ENCODE measurements around the gene CDC5L.
"Not testable (repeated sequence)": the region's sequence is repeated elsewhere in the genome, so short reads cannot be mapped to it uniquely, and the experiment has no call there.

The CDC5L gene

DNA sequence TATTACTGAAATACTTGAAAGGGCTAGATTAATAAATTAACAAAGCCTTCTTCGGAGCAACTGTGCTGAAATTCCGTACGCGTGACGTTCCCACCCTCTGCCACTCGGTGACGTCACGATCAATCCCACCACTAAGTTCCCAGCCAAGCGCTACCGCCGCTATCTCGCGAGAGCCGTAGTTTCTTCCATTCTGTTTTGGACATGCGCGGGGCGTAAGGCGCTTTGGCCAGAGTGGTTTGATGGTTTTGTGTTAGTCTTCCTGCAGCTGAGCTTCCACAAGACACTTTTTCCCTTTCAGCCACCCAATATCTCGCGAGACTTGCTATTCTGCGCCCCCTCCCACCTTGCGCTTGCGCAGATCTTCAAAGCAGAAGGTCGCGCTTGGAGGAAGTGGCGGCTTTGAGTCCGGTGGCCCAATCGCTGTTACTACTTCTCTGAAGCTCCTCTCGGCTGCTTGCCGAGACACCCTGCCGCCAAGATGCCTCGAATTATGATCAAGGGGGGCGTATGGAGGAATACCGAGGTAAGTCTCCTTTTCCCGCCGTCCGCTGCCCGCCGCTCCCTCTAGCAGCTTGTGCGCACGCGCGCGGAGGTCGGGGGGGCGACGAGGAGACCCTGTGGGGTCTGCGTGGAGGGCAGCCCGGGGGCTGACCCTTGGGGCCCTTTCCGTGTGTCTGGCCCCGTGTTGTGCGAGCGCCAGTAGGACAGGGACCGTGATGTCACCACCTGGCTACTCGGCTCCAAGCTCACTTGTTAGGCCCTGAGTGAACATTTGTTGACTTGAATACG is at the start of gene CDC5L:
Gene CDC5L (plus strand): TSS at position 361 of the 789 bp plus-strand sequence. CDS start 118 bp downstream, at position 479.
- DNase-seq, result peak; percentile 86

- DNase-seq, result peak; percentile 59
These were observed 49.0 kb upstream of the CDC5L start for GRCh38 chr6:44338228-44339122.

DNA sequence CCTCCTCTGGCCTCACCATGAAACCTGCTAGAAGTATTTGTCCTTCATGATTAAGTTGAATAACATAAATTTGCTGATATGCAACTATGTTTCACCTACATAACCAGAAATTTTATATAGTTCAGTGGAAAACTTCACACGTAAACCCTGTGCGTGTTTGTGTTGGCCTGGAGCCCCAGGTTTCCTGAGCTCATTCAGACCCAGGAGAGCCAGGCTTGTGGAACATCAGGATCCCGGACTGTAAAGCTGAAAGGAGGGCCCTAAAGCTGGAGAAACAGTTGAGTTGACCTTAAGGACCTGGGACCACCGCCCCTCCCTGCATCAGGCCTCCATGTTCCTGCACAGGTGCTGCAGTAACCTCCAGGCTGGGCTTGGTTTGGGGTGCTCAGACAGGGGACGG is 48.2 kb upstream of the CDC5L start:
- no peak for DNase-seq

DNA sequence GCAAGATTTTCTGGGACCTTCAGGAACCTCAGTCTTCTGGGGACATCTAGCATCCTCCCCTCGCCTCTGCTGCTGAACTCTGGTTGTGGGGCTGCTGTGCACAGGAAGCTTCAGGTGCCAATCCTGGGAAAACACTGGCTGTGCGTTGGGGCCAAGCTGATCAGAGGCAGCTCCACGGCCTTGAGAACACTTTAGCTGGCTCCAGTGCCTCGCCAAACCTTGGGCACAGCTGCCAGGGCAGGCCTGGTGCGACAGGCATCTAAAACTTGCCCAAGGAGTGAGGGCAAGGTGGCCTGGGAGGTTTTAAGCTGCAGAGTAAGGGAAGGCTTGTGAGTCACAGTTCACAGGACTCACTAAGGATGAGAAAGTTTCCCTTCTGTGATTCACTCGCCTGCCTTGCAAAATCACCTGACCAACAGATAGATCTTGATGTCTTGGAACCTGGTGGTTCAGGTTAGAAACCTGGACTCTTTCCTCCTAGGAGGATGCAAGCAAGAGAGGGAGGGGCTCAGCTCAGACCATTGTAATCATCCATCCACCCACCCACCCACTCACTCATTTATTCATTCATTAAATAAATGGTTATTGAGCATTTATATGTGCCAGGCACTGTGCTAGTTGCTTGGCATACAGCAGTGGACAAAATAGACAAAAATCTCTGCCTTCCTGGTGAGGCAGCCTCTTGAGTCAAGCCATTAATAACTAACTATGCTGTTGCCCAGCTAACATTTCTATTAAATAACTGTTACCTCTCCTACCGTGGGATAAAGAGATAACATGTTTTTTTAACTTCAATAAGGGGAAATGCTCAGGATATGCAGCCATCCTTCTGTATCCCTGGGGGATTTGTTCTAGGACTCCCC is 47.5 kb upstream of the CDC5L start:
- DNase-seq, result no peak

DNA sequence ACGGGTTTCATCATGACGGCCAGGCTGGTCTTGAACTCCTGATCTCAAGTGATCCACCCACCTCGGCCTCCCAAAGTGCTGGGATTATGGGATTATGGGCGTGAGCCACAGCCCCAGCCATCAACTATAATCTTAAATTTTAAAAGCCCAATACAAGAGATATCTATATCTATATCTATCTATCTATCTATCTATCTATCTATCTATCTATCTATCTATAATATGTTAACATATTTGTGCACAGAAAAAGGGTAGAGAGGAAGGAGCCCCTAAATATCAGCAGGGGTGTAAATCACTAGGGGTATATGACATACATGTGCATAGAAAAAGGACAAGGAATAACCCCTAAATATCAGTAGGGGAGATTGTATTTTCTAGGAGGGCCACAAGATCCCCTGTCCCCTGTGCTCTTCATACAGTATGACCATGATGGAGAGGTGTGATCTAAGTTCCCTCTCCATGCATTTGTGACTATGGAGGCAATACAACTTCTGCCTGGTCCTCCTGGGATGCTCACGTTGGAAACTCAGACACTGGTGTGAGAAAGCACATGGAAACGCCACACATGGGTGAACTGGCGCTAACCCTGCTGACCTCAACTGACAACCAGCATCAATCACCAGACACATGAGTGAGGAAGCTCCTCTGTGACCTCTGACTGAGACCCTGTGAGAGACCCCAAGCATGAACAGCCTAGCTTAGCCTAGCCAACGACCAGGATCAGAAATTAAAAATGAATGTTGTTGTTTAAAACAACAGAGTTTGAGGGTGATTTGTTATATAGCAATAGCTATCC is 46.2 kb upstream of the CDC5L start:
- DNase-seq, result no peak

GRCh38 chr6:44342052-44342451 is 45.5 kb upstream of the CDC5L start:
- no peak for DNase-seq

DNA sequence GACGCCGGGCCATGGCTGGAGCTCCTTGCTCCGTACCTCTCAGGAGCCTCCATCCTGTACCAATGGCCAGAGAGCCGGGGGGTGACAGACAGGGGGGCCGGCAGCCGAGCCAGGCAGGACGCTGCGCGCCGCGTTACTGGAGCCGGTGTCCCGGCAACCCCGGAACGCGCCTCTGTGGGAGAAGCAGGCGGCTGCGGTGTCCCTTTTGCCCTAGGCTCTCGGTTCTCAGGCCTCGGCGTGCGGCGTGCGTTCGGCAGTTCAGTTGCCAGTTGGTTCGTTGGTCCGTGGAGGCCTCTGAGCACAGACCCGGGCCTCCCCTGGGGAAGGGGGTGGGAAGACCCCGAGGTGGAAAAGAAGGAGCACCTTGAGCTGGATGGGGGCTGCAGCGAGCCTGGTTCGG is 45.0 kb upstream of the CDC5L start, which contains the start of gene SPATS1:
Gene SPATS1 (plus strand): TSS at position 162 of the 400 bp plus-strand sequence. CDS start 446 bp downstream, outside the sequence.
- DNase-seq, result no peak

DNA sequence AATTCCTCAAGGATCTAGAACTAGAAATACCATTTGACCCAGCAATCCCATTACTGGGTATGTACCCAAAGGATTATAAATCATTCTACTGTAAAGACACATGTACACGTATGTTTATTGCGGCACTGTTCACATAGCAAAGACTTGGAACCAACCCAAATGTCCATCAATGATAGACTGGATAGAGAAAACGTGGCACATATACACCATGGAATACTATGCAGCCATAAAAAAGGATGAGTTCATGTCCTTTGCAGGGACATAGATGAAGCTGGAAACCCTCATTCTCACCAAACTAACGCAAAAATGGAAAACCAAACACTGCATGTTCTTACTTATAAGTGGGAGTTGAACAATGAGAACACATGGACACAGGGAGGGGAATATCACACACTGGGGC is 40.7 kb upstream of the CDC5L start:
- DNase-seq, result not testable (repeated sequence)

DNA sequence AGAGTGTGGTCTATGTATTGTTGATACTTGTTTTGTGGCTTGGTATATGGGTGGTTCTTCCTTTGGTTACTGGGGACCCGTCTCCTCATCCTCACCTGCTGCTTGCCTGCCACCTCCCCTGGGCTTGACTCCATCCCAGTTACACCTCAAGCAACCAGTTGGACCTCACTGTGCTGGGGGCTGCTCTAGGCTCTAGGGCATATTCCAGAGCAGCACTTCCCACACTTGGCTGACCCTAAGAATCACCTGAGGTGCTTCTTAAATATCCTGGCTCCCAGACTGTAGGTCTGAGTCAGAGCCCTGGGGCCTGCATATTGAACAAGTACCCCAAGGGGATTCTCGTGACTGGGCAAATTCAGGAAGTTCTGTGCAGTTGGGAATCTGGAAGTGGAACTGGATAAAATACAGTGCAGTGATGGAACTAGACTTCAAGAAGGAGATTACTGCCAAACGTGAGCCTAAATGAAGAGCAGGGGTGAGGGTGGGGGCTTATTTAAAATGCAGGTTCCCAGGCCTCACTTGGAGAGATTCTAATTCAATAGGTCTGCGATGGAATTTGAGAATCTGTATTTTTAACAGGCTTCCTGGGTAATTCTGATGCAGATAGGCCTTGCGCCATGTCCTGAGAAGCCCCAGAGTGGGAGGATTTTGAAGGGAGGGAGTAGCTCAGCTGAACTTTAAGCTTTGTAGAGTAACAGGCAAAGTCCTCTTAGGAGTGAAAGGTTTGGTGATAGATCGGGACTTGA is 37.4 kb upstream of the CDC5L start:
- DNase-seq, result no peak

- DNase-seq, result not testable (repeated sequence)
These were observed 36.9 kb upstream of the CDC5L start for GRCh38 chr6:44350650-44350994.

GRCh38 chr6:44352259-44352658 is 35.2 kb upstream of the CDC5L start:
- no peak for DNase-seq

DNA sequence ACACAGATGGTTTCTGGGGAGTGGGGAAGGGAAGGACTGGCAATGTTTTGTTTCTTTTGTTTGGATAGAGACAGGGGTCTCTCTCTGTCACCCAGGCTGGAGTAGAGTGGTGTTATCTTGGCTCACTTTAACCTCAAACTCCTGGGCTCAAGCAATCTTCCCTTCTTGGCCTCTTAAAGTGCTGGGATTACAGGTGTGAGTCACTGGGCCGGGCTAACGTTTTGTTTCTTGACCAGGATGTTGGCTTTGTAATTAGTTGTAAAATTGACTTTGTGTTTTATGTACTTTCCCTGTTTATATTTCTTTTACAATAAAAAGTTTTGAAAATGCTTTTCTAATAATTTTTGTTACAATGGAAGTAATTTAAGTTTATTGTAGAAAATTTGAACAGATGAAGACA is 34.2 kb upstream of the CDC5L start:
- no peak for DNase-seq

- no peak for DNase-seq
These were observed 31.9 kb upstream of the CDC5L start for GRCh38 chr6:44355640-44356039.

GRCh38 chr6:44356487-44356886 is 31.0 kb upstream of the CDC5L start:
- no peak for DNase-seq

DNA sequence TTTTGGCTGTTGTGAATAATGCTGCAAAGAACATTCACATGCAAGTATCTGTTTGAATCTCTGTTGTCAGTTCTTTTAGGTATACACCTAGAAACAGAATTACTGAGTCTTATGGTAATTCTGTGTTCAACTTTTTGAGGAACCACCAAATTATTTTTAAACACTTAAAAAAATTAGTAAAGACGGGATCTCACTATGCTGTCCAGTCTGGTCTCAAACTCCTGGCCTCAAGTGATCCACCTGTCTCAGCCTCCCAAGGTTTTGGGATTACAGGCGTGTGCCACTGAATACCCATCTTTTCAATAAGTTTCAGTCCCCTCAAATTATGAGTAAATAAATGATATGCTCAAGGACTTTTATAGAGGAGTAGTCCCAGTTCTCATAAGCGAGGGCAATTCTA is 27.5 kb upstream of the CDC5L start:
- DNase-seq, result no peak

DNA sequence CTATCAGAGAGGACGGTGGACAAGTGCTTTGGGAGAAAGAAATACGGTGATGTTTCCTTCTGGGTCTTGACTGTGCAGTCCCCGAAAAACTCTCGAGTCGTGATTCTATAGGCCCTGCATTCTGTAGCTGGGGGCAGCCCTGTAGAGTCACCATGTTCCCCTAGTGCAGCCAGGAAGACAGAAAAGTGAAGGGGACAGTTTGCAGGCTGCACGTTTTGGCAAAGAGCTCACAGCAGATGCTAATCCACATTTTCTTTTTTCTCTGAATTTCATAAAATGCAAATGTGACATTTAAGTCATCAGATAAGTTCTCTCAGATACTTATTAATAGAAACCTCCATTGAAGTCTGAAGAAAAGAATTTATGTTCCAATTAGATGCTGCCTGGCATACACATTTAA is 25.6 kb upstream of the CDC5L start:
- no peak for DNase-seq

GRCh38 chr6:44363377-44363926 is 24.1 kb upstream of the CDC5L start:
- no peak for DNase-seq

DNA sequence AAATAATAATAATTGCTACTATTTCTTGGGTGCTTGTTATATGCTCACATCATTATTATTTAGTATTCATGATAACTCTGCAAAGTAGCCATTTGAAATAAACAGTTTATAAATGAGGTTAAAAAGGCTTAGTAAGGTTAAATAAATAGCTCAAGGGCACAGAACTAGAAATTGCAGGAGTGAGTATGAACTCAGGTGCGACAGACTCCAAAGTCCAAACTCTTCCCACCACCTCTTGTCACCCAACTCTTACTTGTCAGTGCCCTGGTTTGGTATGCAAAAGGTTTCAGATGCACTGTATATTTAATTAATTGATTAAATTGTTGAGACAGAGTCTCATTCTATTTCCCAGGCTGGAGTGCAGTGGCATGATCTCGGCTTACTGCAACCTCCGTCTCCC is 20.7 kb upstream of the CDC5L start:
- no peak for DNase-seq

GRCh38 chr6:44367681-44368080 is 19.8 kb upstream of the CDC5L start:
- DNase-seq, result no peak

GRCh38 chr6:44373051-44373450 is 14.5 kb upstream of the CDC5L start:
- no peak for DNase-seq

DNA sequence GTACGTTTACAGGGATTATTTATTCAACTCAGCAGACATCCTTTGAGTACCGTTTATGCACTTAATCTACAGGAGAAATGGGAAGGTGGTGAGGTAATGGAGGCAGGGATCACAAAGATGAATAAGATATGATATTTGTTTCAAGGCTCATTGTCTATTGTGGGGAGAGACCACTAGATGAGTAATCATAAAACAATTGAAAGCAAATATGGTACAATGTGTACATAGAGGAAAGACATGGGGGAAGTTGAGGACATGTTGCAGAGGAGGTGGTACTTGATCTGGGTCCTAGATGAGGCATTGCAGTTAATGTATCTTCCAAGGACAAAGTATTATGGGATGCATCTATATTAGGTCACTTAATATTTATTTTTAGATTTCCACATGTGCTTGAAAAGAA is 13.7 kb upstream of the CDC5L start:
- DNase-seq, result no peak

Data from activated gamma-delta T cell treated with Interleukin-2 at 50 U/mL for 16 hours (primary cell).